Myocyte (in vitro differentiated cells): ENCODE data around the gene ZNF678. TPM values are rescaled to one million over a fixed set of nuclear protein-coding genes. Genes with fewer than 3 reads are reported as not detected.

Experiments used
- DNase-seq: peaks from one replicate; pipeline ENCODE4 v3.0.0-alpha.2; 2012; ENCODE audit warnings: low read depth
- polyA plus RNA-seq: library from polyadenylated mRNA; unstranded; fragments of >200 nt; gene quantifications from one replicate; pipeline ENCODE4 v1.2.1, GENCODE V29; 2012; ENCODE audit warnings: missing spikeins
- total RNA-seq: library from RNA; depleted of rRNA; stranded (reverse); fragments of >200 nt; gene quantifications from 2 replicates; pipeline ENCODE4 v1.2.3, GENCODE V29; 2014

ZNF678 gene
- 4.4 and 5.3 TPM in 2 replicates for total RNA-seq
- 1.1 TPM for polyA plus RNA-seq

- DNase-seq = peak; percentile 98
Measured at GRCh38 chr1:227563324-227564201, at the start of gene ZNF678. TSS of gene ZNF678 (plus strand) at chr1:227563556. CDS start at chr1:227650992, 87,436 bp downstream.

DNA sequence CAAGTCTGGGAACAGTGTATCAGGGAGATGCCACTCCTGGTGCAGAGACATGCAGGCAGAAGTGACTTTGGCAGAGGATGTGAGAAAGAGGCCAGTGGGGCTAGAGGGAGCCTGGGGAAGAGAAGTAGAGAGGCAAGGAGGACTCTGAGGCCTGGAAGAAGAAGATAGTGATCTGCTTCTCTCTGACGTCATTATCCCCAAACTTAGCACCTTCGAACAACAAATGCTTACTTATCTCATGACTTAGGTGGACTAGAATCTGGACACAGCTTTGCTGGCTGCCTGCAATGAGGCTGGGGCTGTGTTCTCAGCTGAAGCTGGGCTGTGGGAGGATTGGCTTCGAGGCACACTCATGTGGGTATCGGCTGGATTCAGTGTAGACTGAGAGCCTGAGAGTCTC lies 44.5 kb upstream of the ZNF678 start:
- no peak for DNase-seq

DNA sequence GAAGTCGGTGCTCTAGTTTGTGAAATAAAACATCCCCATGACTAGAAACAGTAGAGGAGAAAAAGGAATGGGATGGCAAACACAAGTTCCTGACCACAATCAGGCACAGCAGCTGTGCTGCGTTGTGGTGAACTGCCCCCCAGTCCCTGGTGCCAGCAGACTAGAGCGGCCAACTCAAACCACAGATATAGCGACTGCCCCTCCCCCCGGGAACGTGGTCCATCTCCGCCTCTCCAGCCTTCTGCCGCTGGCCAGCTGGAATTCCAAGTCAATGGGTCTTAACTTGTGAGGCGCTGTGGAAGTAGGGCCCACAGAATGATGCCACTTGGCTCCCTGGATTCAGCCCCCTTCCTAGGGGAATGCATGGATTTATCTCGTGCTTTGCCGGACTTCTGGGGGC lies 41.6 kb upstream of the ZNF678 start:
- peak; percentile 60 for DNase-seq

- no peak for DNase-seq
Measured at GRCh38 chr1:227526524-227526923, 36.8 kb upstream of the ZNF678 start.

GRCh38 chr1:227532019-227532619 lies 31.2 kb upstream of the ZNF678 start:
- DNase-seq = no peak

- no peak for DNase-seq
Measured at GRCh38 chr1:227540170-227541098, 22.9 kb upstream of the ZNF678 start.

GRCh38 chr1:227541129-227541528 lies 22.2 kb upstream of the ZNF678 start:
- no peak for DNase-seq

DNA sequence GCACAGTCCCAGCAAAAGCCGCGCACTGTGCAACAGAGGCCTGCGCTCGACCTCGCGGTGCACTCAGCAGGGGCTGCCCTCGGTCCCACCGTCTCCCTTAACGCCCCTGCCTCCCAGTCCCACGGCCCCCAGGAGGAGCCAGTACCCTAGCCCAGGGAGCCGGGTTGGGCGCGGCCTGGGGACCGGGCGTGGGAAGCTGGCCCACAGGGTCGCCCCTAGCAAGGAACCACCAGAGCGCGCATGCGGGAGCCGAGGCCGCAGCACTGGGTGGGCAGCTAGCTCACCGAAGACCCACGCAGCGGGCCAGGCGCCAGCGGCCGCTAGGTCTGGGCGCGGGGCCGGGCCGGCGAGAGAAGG lies 21.6 kb upstream of the ZNF678 start:
- no peak for DNase-seq

DNA sequence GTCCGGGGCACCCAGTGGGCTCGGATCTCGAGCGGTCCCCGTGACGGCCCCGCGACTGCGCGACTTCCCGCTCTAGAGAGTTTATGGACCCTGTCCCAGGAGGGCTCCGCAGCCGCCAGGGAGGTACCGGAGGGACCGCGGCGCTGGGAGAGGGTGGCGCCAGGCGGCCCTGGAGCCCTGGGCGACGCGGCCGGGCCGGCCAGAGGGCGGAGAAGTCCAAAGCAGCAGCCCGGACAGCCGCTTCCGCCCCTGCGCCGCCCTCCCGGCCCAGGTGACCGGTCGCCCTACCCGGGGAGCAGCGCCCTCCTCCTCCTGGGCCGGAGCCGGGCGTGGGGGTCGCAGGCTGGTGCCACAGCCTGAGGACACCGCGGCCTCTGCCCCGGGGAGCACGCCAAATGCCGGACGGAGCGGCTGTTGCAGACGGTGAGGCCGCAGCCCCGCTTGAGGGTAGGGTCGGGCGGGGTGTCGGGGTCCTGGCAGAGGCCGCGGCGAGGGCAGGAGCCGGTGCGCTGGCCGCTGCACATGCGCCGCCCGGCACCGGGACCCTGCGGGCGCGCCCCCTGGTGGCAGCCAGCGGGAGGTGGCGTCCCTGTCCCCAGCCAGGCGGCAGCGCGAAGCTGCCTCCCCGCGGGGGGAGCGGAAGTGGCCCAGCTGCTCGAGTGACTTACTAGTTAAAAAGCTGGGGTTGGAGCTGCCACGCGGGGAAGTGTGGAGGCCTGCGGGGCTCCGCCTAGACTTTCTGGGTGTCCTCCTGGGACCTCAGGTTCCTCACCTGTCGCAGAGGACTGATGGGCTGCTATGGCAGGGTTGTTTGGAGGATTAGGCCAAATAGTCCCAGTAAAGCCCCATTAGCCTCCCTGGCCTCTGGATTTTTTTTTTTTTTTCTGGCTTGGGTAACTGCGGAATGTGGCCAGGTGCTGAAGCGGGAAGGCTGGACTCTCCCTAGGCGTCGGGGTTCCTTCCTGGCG lies 20.9 kb upstream of the ZNF678 start:
- DNase-seq = peak; percentile 88

GRCh38 chr1:227543283-227544066 lies 19.9 kb upstream of the ZNF678 start:
- DNase-seq = no peak

- no peak for DNase-seq
Measured at GRCh38 chr1:227544067-227545050, 19.0 kb upstream of the ZNF678 start.

DNA sequence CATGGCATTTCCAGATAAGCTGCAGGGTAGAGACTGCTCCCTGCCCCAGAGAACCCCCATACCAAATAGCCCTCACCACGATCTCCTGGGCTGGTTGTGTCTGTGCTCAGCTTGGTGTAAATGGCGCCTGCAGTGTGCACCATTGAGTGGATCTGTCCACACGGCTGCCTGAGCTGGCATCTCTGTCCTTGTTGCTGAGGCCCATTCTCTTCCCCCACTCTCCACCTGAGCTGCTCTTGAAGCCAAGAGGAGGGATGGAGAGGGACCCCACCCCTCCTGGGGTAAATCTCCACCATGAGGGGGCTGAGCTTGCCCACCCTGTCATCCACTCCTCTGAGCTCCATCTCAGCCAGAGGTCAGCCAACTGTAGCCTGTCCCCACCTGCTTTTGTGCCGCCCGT lies 18.0 kb upstream of the ZNF678 start:
- DNase-seq = no peak

DNA sequence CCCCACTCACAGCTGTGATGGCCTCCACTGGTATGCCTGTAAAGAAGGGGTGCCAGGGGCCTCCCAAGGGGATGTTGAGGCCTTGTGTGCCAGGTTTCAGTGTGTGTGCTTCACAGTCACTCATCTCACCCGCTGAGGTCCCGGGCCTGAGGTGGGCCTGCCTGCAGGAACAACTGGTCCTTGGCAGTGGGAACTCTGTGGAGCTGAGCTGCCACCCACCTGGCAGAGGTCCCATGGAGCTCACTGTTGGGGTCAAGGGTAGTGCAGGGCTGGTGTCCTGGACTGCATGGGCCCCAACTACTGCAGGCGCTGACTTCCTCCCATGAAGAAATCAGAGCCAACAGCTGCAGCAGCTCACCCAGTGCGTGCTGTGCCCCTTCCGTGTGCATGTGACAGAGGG lies 17.3 kb upstream of the ZNF678 start:
- peak; percentile 18 for DNase-seq

GRCh38 chr1:227546598-227547309 lies 16.6 kb upstream of the ZNF678 start:
- no peak for DNase-seq

DNA sequence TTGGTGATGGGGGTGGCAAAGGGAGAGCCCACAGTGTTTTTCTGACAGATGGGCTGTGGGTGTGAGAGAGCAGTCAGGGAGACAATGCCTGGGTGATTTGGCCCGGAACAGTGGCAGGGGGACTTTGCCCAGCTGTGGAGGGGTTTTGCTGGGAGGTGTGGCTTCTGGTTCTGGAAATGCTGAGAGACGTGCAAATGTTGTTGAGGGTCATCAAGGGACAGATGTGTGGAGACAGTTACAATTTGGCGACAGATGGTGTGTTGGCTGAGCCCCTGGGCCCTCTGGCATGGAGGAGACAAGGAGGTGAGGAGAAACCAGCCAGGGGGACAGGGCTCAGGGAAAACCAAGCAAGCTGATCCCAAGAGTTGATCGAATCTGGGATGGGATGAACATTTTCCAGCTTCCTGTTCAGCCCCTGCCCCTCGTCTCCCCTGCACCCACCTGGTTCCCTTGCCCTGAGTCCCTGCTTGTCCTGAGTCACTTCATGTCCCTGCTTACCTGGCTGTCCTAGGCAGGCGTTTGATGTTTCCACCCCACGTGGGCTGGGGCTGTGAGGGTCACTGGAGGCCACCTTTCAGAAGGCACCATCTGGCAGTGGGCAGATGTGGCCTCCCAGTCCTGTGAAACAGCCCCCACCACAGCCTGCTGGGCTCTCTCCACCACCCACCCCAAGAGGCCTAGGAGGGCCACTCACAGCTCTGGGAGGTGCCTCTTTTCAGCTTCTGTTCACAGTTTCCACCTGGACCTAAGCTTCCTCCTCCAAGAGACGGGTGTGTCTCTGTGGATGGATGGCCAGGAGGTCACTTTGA lies 15.8 kb upstream of the ZNF678 start:
- DNase-seq = no peak

GRCh38 chr1:227548119-227548397 lies 15.3 kb upstream of the ZNF678 start:
- no peak for DNase-seq

- DNase-seq = no peak
Measured at GRCh38 chr1:227548448-227548847, 14.9 kb upstream of the ZNF678 start.
